ENCODE results near the gene BRD9. TPM values are rescaled to one million over a fixed set of nuclear protein-coding genes. Genes with fewer than 3 reads are reported as not detected.

Gene BRD9
- total RNA-seq, 1 experiment from 2014 or later, result 55.6 TPM

GRCh38 chr5:932151-932627, 39.6 kb upstream of the BRD9 start:
- ChIA-PET CTCF (interaction anchor here (0.6 to 1.6 kb wide), 4 partner anchors 8 to 235 kb away, joined by 3 to 7 read pairs (median 4); no protein-coding TSS in a partner anchor), POLR2A (no interaction called here)
- H3K4me3 Mint-ChIP-seq, result no peak overlapping the region
- H3K27me3 Mint-ChIP-seq (ENCODE audit: low read depth), result peaks cover 9% of the 10 kb centered on the region
- no peak for DNase-seq (ENCODE audit: low spot score)
- no peaks in the 10 kb centered on the region for H3K4me1 Mint-ChIP-seq
- TF ChIP-seq, protein P1, sequence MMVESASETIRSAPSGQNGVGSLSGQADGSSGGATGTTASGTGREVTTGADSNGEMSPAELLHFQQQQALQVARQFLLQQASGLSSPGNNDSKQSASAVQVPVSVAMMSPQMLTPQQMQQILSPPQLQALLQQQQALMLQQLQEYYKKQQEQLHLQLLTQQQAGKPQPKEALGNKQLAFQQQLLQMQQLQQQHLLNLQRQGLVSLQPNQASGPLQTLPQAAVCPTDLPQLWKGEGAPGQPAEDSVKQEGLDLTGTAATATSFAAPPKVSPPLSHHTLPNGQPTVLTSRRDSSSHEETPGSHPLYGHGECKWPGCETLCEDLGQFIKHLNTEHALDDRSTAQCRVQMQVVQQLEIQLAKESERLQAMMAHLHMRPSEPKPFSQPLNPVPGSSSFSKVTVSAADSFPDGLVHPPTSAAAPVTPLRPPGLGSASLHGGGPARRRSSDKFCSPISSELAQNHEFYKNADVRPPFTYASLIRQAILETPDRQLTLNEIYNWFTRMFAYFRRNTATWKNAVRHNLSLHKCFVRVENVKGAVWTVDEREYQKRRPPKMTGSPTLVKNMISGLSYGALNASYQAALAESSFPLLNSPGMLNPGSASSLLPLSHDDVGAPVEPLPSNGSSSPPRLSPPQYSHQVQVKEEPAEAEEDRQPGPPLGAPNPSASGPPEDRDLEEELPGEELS (CRISPR knock-in tag; IDR thresholded peaks at IDR 0.05), result no peak
- TF ChIP-seq CBFB (CRISPR knock-in tag; IDR thresholded peaks at IDR 0.05; ENCODE audit: low read depth) (no peak), ZNF416 (CRISPR knock-in tag; IDR thresholded peaks at IDR 0.05) (no peak), MLX (CRISPR knock-in tag; IDR thresholded peaks at IDR 0.05) (no peak), ZNF425 (CRISPR knock-in tag; conservative IDR thresholded peaks at IDR 0.05) (no peak), AFF4 (CRISPR knock-in tag; IDR thresholded peaks at IDR 0.05; ENCODE audit: borderline replicate concordance) (no peak)
- TF ChIP-seq, protein P2, sequence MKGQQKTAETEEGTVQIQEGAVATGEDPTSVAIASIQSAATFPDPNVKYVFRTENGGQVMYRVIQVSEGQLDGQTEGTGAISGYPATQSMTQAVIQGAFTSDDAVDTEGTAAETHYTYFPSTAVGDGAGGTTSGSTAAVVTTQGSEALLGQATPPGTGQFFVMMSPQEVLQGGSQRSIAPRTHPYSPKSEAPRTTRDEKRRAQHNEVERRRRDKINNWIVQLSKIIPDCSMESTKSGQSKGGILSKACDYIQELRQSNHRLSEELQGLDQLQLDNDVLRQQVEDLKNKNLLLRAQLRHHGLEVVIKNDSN (CRISPR knock-in tag; IDR thresholded peaks at IDR 0.05), result no peak
- H3K27ac Mint-ChIP-seq, result no peak overlapping the region
- H3K36me3 Mint-ChIP-seq, result no peaks in the 10 kb centered on the region
- no peak for ATAC-seq
- H3K9me3 Mint-ChIP-seq, result peaks cover 7% of the 10 kb centered on the region

GRCh38 chr5:931570-932145, 39.1 kb upstream of the BRD9 start:
- ATAC-seq, result no peak
- peaks cover 10% of the 10 kb centered on the region for H3K27me3 Mint-ChIP-seq (ENCODE audit: low read depth)

More at GRCh38 chr5:931570-932145, 39.1 kb upstream of the BRD9 start:
- ChIA-PET POLR2A (no interaction called here), CTCF (interaction anchor here (0.6 to 1.6 kb wide), 4 partner anchors 8 to 236 kb away, joined by 3 to 7 read pairs (median 4); no protein-coding TSS in a partner anchor)
- TF ChIP-seq E2F1 (CRISPR knock-in tag; IDR thresholded peaks at IDR 0.05) (no peak), GRHL2 (CRISPR knock-in tag; IDR thresholded peaks at IDR 0.05; ENCODE audit: insufficient replicate concordance, severe bottlenecking) (no peak), SOX15 (CRISPR knock-in tag; IDR thresholded peaks at IDR 0.05) (no peak), NFE2L1 (CRISPR knock-in tag; IDR thresholded peaks at IDR 0.05) (no peak), ATF1 (CRISPR knock-in tag; IDR thresholded peaks at IDR 0.05) (no peak), CDX4 (CRISPR knock-in tag; IDR thresholded peaks at IDR 0.05; ENCODE audit: borderline replicate concordance) (no peak), NFATC4 (CRISPR knock-in tag; IDR thresholded peaks at IDR 0.05) (no peak), RELA (CRISPR knock-in tag; IDR thresholded peaks at IDR 0.05; ENCODE audit: borderline replicate concordance) (no peak), CREM (CRISPR knock-in tag; IDR thresholded peaks at IDR 0.05) (no peak)
- TF ChIP-seq, protein P2 (CRISPR knock-in tag; IDR thresholded peaks at IDR 0.05), result no peak
- 0 out of 2 replicates have a peak, but pooled peaks cover under 1% of the 10 kb centered on the region for H3K4me1 Mint-ChIP-seq
- H3K27ac Mint-ChIP-seq, result no peak overlapping the region
- peaks cover 7% of the 10 kb centered on the region for H3K9me3 Mint-ChIP-seq
- H3K4me3 Mint-ChIP-seq, result no peak overlapping the region
- H3K36me3 Mint-ChIP-seq, result no peaks in the 10 kb centered on the region
- no peak for DNase-seq (ENCODE audit: low spot score)

All from WTC11 (cell line).